ENCODE results near the gene BHLHE23. TPM values are rescaled to one million over a fixed set of nuclear protein-coding genes. Genes with fewer than 3 reads are reported as not detected.

BHLHE23 gene
- total RNA-seq, 1 experiment from 2014 or later = not detected

DNA sequence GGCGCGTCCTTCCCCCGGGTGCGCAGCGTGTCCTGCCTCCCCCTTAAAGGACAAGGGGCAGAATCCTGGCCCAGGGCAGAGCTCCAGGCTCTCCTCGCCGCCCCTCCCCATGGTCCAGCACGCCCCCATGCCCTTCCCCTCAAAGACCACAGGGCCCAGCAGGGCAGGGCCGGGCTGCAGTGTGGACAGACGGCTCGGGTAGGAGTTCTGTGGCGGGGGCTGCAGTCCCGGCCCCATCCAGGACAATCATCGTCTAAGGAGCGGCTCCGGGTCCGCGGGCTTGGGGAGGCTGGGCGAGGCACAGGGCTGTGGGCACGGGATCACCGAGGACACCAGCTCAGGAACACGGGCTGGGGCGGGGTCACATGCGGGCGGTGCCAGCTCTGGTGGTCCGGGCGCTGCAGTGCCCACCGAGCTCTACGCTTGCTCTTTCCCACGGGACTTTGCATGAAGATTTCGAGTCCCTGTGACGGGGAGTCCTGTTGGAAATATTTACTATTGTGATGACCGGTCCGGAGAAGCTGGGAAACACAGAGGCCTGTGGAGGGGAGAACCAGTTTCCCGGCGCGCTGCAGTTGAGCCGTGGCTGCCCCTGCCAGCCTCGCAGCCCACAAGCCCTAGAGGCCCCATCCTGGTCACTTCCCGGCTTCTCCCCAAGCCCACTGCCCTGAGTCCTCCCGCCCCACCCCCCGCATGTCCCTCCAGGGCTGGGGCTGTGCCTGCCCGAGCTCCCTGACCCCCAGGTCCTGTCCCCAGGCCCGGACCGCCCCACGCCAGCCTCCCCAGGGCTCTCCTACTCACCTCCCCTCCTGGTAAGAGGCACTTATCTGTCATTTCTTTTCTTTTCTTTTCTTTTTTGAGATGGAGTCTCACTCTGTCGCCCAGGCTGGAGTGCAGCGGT lies 33.7 kb downstream of the BHLHE23 start:
- no peak for DNase-seq (ENCODE audit: low read depth)

DNA sequence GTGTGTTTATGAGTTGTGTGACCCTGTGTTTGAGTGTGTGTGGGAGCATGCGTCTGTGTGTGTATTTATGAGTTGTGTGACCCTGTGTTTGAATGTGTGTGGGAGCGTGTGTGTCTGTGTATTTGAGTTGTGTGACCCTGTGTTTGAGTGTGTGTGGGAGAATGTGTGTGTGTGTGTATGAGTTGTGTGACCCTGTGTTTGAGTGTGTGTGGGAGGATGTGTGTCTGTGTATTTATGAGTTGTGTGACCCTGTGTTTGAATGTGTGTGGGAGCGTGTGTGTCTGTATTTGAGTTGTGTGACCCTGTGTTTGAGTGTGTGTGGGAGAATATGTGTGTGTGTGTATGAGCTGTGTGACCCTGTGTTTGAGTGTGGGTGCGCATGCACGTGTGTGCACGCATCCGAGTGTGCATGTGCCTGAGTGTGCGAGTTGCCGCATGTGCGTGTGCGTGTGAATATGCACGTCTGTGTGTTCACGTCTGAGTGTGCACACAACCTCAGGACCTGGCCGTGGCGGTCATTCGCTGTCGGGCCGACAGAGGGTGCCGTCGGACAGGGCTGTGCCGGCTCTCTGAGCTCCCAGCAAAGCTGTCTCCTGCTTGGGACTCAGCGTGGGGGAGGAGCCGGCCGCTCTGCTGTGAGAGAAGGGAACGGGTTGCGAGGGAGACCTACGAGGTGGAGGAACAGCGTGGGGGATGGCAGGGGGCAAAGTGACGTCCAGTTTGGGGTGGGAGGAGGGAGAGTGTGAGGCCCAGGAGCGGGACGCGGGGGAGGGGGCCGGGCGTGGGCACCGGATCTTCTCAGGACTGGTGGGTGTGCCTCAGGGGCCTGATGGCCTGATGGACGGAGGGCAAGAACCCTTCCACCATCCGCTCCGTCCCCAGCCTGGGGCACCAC lies 34.6 kb downstream of the BHLHE23 start:
- peak; percentile 81 for DNase-seq (ENCODE audit: low read depth)

DNA sequence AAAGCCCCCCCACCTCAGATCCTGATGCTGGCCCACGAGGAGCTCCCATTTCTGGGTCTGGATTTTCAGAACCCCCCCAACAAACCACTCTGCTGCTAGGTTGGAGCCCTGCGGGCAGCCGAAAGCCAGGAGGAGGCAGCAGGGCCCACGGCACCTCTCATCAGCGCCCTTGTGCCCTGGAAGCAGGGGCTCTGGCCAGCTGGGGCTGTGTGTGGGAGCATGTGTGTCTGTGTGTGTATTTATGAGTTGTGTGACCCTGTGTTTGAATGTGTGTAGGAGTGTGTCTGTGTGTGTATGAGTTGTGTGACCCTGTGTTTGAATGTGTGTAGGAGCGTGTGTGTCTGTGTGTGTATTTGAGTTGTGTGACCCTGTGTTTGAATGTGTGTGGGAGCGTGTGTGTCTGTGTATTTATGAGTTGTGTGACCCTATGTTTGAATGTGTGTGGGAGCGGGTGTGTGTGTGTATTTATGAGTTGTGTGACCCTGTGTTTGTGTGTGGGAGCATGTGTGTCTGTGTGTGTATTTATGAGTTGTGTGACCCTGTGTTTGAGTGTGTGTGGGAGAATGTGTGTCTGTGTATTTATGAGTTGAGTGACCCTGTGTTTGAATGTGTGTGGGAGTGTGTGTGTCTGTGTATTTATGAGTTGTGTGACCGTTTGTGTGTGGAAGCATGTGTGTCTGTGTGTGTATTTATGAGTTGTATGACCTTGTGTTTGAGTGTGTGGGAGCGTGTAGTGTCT lies 35.4 kb downstream of the BHLHE23 start:
- no peak for DNase-seq (ENCODE audit: low read depth)

DNA sequence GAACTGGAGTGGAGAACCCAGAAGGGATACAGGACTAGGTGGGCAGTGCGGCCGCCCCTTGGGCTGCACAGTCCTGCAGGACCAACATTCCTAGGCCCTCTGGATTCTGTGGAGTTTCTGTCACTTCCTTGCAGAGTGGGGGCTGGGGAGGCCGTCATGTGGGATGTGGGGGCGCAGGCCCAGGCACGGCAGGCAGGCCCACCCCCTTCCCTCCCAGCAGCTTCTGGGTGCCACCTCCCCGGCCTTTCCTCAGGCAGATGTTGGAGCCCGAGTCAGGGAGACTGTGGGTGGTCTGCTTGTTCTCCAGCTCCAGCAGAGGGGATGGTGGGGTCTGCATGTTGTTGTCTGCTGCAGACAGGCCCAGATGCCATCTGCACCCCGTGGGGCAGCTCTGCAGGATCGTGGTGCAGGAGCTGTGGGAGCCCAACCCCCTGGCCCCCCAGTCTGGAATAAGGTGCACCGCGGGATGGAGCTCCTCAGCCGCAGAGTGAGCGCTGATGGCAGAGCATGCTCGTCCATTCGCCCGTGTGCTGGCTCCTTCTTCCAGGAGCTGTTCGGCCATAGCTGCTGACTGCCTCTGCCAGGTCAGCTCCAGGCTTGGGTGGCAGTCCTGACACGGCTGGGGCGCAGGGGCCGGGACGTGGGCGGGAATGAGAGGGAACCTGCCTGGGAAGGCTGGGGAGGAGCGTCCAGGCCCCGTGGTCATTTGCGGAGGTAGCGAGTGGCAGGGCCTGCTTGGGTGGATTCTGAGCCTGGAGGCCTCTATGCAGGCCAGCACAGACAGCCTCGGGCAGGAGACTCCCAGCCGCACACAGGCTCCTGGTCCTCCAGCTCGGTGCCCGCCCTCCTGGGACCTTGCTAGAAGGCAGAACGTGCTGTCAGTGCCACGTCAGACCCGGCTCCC lies 36.2 kb downstream of the BHLHE23 start:
- peak; percentile 11 for DNase-seq (ENCODE audit: low read depth)

DNA sequence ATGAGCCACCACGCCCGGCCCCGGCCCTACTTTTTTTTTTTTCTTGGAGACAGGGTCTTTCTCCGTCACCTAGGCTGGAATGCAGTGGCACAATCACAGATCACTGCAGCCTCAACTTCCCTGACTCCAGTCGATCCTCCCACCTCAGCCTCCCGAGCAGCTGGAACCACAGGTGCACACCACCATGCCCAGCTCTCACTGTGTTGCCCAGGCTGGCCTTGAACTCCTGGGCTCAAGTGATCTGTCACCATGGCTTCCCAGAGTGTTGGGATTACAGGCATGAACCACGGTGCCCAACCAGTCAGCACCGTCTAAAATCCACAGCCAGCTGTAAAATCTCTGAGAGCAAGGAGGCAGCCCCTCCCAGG lies 36.8 kb downstream of the BHLHE23 start:
- DNase-seq (ENCODE audit: low read depth) = no peak

DNA sequence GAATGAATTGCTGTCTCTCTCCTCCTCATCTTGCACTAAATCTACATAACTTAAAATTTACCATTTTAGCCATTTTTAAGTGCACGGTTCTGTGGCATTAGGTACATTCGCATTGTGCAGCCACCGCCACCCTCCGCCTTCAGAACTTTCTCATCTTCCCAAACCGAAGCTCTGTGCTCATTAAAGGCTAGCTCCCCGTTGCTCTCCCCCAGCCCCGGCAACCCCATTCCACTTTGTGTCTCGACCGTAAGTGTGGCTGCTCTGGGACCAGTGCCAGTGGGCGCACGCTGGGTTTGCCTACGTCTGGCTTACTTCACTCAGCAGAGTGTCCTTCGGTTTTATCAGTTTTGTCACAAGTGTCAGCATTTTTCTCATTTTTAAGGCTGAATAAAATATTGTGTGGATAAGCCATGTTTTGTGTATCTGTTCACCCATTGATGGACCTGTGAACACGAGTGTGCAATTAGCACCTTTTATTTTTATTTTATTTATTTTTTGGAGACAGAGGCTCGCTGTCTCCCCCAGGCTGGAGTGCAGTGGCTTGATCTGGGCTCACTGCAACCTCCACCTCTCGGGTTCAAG lies 37.5 kb downstream of the BHLHE23 start:
- no peak for DNase-seq (ENCODE audit: low read depth)

DNA sequence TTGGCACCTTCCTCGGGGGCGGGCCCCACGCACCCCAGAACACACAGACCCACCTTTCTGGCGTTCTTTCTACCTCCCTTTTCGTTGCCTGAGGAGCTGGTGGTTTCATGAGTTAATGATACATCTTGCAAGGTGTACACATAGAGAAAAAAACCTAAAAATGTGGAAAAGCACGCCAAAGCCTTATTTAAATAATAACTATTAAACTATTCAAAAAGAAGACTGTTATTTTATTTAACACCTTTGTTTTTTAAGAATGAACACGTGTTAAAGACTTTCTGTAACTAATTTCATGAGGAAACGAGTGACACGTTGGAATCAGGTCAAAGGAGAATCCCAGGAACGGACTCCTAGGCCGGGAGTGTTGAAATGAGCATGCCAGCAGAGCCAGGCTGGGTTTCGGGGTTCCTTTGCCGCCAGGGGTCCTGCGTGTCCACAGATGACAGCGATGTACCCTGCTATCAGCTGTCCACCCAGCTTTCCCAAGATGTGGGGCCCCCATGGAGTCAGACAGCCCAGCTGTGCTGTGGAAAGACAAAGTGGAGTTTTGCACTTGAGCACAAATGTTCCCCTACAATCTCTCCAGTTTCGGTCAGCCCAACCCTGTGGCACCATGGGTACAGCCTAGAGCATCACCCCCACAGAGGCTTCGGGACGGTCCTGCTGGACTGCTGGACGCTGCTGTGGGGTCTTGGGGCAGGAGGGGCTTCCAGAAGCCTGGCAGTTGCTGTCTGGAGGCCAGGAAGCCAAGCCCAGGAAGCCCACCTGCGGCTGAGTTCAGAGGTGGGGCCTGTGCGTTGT lies 38.2 kb downstream of the BHLHE23 start:
- DNase-seq (ENCODE audit: low read depth) = no peak

DNA sequence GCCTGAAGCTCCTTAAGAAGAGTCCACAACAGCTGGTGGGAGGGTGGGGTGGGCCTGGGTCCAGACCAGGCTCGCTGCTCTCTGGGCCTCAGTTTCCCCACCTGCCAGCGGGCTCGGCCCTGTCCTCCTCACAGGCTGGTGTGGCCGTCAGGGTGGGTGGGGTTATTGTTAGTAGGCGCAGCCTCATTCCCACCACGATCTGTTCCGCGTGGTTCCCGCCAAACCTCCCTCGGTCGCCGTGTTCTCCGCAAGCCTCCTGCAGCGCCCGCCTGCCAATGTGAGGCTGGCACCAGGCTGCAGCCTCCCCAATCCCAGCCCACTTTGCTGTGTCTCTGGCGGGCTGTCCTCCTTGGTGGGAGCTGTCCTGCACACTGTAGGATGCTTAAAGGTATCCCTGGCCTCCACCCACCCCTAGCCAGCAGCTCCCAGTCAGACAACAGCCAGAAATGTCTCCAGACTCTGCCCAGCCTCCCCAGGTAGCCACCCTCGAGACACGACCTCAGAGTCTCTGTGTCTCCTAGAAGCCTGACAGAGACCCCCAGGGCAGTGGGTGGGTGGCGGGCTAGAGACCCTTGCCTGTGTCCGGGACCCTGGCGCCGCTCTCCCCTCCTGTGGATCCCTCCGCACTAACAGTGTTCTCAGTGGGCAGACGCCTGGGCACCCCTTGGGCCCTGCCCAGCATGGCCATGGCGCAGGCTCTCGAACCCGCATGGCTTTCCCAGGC lies 39.0 kb downstream of the BHLHE23 start:
- DNase-seq (ENCODE audit: low read depth) = no peak

DNA sequence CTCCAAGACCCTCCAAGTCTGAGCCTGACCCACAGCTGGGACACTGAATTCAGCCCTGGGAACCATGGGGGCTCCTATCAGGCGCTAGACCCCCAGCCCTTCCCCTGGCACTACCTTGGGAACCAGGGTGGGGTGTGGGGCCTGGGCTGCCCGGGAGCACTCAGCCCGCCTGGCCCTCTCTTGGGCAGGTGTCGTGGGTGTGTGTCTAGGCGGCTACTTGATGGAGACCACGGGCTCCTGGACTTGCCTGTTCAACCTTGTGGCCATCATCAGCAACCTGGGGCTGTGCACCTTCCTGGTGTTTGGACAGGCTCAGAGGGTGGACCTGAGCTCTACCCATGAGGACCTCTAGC lies 39.6 kb downstream of the BHLHE23 start:
- DNase-seq (ENCODE audit: low read depth) = no peak

DNA sequence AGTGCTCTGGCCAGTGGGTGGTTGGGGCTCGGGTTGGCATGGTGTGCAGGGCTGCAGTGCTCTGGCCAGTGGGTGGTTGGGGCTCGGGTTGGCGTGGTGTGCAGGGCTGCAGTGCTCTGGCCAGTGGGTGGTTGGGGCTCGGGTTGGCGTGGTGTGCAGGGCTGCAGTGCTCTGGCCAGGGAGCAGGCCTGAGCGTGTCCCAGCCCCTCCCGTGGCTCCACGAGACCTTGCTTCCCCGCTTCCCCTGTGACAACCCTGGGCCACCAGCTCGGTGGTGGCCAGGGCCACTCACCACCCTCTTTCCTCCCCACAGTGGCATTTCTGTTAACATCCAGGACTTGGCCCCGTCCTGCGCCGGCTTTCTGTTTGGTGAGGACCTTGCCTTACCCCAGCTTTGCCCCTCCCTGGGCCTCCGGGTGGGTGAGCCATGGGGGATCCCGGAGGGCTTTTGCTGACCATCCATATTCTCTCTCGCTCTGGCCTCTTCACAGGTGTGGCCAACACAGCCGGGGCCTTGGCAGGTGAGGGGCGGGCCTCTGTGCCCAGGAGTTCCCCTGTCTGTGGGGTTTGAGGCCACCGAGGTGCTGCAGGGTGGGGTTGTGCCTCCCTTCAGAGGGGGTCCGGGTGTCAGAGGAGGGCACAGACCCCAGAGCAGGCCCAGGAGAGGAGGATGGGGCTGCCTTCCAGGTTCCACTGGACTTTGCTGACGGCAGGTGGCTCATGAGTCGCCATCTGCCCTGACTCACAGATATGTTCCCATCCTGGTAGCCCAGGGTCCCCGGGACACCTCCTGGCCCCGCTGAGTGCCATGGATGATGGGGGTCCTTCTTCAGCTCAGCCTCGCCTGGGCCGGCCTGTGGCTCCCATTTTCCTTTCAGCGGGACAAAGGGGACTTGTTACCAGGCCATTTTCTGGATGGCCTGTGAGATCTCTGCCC lies 40.3 kb downstream of the BHLHE23 start:
- no peak for DNase-seq (ENCODE audit: low read depth)

DNA sequence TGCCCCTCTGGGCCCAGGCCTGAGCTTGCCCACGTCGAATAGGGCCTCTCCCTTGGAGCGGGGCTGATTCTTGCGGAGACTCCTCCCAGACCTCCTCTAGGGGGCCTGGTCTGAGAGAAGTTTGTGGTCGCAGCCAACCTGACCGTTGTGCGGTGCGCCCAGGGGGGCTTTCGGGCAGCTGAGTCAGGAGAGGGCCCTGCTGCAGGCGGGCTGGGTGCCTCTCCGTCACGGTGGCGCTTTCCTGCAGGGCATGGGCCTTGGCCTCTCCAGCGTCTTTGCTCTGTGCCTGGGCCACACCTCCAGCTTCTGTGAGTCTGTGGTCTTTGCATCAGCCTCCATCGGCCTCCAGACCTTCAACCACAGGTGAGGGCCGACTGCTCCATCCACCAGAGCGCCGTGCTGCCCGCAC lies 41.4 kb downstream of the BHLHE23 start:
- DNase-seq (ENCODE audit: low read depth) = no peak

DNA sequence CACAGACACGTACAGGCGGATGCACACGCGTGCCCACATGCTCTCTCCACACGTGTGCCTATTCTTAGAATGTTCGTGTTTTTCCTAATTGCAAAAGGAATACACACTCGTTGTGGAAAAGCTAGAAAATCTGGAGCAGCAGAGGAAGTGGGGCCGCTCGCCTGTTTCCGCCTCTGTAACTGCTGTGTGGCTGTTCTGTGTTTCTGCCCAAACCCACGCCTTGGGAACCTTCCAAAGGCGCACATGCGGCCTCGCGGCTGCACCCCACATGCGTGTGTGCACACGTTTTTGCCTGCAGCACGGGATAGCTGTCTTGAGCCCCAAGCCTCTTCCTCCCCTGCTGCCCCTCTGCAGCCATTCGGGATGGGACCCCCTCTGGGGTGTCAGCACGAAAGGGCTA lies 42.1 kb downstream of the BHLHE23 start:
- DNase-seq (ENCODE audit: low read depth) = no peak

DNA sequence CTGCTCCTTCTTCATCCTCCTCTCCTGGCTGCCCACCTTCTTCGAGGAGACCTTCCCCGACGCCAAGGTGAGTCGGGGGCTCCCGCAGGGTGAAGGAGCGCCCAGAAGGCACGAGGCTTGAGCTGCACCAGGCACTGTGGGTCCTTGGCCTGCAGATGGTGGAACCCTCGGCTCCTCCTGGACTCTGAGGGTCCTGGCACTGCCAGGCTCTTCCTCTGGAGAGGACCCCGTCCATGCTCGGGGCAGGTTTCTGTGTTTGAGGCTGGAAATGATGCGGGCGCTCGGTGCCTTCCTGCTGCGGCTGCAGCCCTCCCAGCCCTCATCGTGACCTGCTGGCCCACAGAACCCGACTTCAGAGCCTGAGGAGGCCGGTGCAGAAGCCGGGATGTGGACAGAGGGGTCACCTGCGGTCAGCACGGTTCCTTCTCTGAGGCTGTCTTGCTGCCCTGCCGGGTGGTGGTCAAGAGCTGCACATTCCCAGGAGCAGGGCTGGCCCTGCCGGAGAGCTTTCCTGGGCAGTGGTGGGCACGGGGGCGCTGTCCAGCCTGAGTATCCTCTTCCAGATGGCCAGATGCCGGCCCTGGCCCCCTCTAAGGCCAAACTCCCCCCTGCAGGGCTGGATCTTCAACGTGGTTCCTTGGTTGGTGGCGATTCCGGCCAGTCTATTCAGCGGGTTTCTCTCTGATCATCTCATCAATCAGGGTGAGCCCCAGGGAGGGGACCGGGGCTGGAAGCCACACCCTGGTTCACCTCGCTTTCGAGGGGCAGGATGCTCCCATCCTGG lies 43.0 kb downstream of the BHLHE23 start:
- no peak for DNase-seq (ENCODE audit: low read depth)

DNA sequence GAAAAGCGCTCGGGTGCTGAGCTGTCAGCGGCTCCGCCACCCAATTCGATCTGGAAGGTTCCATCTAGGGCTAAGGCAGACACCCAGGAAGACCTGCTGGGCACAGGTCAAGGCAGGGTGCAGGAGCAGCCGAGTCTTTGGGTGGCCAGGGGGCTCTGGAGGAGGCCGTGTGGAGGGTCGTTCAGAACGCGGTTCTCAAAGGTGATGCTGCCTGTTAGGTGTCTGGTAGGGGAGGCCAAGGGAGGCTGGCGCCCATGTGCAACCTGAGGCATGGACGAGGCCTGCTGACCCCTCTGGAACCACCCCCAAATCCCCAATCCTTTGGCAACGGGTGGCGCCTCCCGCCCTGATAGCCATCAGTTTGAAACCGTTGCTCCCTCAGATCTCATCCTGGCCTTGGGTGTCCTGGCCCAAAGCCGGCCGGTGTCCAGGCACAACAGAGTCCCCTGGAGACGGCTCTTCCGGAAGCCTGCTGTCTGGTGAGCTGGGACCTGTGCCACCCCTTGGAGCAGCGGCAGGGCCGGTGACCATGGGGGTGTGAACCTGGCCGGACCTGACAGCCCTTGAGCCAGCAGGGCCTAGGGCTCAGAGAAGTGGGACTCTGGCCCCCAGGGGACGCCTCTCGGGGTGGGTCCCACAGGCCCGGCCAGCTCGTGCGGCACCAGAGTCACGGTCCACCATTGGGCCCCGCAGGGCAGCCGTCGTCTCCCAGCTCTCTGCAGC lies 43.7 kb downstream of the BHLHE23 start:
- DNase-seq (ENCODE audit: low read depth) = no peak

DNA sequence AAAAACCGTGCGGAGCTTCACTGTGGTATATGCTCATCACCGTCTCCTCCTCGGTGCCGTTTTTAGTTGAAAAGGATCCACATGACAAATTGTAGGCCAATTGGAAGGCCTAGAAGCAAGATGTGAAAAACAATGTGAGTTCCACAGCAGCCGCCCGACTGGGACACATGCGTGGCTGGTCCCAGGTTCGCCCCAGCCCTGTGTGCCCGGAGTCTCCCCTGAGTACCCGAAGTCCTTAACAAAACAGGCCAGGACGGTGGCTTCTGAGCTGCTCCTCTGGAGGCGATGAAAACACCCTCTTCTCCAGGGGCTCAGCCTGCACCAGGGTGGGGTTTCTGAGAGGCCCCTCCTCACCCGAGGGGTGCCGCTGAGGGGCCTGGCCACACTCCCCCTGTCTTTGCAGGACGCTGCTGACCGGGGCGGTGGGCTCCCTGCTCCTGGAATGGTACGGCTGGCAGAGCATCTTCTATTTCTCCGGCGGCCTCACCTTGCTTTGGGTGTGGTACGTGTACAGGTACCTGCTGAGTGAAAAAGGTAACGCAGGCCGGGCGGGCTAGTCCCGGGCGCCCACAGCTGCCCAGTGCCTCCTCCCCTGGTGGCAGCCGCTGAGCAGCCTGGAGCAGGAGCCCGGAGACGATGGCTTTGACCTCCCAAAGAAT lies 44.4 kb downstream of the BHLHE23 start:
- DNase-seq (ENCODE audit: low read depth) = no peak

DNA sequence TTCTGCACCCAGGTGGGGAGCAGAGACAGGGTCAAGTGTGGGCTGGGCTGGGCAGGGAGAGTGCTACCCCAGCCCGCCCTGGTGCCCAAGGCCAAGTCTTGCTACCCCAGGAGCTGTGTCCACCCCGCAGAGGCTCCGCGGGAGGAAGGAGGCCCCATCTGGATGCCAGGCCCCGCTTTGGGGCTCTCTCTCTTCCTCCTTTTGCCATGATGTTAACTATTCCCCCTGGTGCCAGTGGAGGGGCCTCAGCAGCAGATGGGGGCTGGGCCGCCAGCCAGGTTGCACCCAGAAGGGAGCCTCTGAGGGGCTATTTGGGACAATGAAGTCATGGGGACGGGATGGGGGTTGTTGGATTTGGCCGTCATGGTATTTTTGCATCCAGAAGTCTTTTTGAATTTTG lies 45.0 kb downstream of the BHLHE23 start:
- no peak for DNase-seq (ENCODE audit: low read depth)
